DND-41 (cell line): ENCODE measurements around the gene TRAPPC10.

Experiments used
- EZH2 ChIP-seq: IDR thresholded peaks from 3 replicates; pipeline ENCODE4 v1.6.1; 2012; ENCODE audit warnings: borderline replicate concordance, low read depth, mild to moderate bottlenecking, moderate library complexity, low read length, inconsistent platforms; ENCODE audit not compliant: severe bottlenecking
- TF ChIP-seq, protein P1 (sequence below): IDR thresholded peaks from 2 replicates; pipeline ENCODE4 v1.5.1; 2012; ENCODE audit warnings: borderline replicate concordance, low read length, moderate library complexity, mild to moderate bottlenecking; ENCODE audit not compliant: poor library complexity, severe bottlenecking; ENCODE audit errors: extremely low read depth

- TF ChIP-seq, protein P1, sequence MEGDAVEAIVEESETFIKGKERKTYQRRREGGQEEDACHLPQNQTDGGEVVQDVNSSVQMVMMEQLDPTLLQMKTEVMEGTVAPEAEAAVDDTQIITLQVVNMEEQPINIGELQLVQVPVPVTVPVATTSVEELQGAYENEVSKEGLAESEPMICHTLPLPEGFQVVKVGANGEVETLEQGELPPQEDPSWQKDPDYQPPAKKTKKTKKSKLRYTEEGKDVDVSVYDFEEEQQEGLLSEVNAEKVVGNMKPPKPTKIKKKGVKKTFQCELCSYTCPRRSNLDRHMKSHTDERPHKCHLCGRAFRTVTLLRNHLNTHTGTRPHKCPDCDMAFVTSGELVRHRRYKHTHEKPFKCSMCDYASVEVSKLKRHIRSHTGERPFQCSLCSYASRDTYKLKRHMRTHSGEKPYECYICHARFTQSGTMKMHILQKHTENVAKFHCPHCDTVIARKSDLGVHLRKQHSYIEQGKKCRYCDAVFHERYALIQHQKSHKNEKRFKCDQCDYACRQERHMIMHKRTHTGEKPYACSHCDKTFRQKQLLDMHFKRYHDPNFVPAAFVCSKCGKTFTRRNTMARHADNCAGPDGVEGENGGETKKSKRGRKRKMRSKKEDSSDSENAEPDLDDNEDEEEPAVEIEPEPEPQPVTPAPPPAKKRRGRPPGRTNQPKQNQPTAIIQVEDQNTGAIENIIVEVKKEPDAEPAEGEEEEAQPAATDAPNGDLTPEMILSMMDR, result no peak
- TF ChIP-seq EZH2, result no peak
Measured at GRCh38 chr21:43973634-43973955, 38.5 kb upstream of the TRAPPC10 start.
